GM12878 (cell line): ENCODE results near the gene KLF6. TPM values are rescaled to one million over a fixed set of nuclear protein-coding genes. Genes with fewer than 3 reads are reported as not detected.

Experiments used
- ATAC-seq: fragments of 200-7000 bp; cut with Tn5 transposase; 3 replicates; pipeline ENCODE4 v1.9.1; 2020; ENCODE audit warnings: mild to moderate bottlenecking, moderate library complexity
- BruUV-seq: library from RNA; stranded (reverse); fragments of 400-500 nt; replicated peaks from 2 replicates; lab custom pipeline; 2021; lab: Mats Ljungman, UMichigan
- CTCF ChIA-PET: fragments of 300-600 bp; sonication (Branson Sonifier 250); formaldehyde crosslinking; extraction: SDS; loops from one replicate; lab custom pipeline; 2021; ENCODE audit warnings: inconsistent platforms; lab: Yijun Ruan, JAX
- POLR2A ChIA-PET: fragments of 350-600 bp; formaldehyde crosslinking; extraction: SDS; loops from one replicate; lab custom pipeline; 2021; ENCODE audit warnings: inconsistent platforms; lab: Charles Lee
- RAD21 ChIA-PET: fragments of 300-600 bp; sonication (Branson Sonifier 250); formaldehyde crosslinking; loops from one replicate; lab custom pipeline; 2023; ENCODE audit warnings: antibody characterized with exemption; ENCODE audit not compliant: unreplicated experiment; lab: Charles Lee
- SMC1A ChIA-PET: fragments of 300-600 bp; sonication (Branson Sonifier 250); formaldehyde crosslinking; loops from one replicate; lab custom pipeline; 2023; ENCODE audit not compliant: unreplicated experiment, uncharacterized antibody; lab: Charles Lee
- DNase-seq: peaks from one replicate; pipeline ENCODE4 v3.0.0-alpha.2; 2011; ENCODE audit warnings: low read depth, low spot score
- FAIRE-seq: peaks from 3 replicates; lab custom pipeline; 2011; peaks lifted over from hg19 to GRCh38; lab: Jason Lieb, UNC
- H2AFZ ChIP-seq: 2 replicates; pipeline ENCODE4 v1.6.0; 2011; ENCODE audit warnings: low read depth, low read length, control low read depth; ENCODE audit not compliant: control insufficient read depth
- H3K27ac ChIP-seq: 2 replicates; pipeline ENCODE4 v1.5.1; 2011; ENCODE audit warnings: control low read depth; ENCODE audit not compliant: control insufficient read depth, insufficient read depth
- H3K27me3 ChIP-seq, 2 experiments: replicated peaks in 1 of 2; 2 replicates each; pipeline versions ENCODE4 v1.6.0 to v1.6.1; 2011; ENCODE audit warnings: low read length in 1 of 2; ENCODE audit not compliant: control insufficient read depth in 2 of 2, insufficient read depth in 2 of 2
- H3K36me3 ChIP-seq, 2 experiments: 2 replicates each; pipeline ENCODE4 v1.5.1; 2011; ENCODE audit warnings: low read length in 1 of 2; ENCODE audit not compliant: control insufficient read depth in 2 of 2, insufficient read depth in 2 of 2
- H3K4me1 ChIP-seq: 2 replicates; pipeline ENCODE4 v1.6.1; 2011; ENCODE audit warnings: mild to moderate bottlenecking, low read length, moderate library complexity, mixed read lengths; ENCODE audit not compliant: control insufficient read depth, insufficient read depth
- H3K4me2 ChIP-seq: 2 replicates; pipeline ENCODE4 v1.6.0; 2011; ENCODE audit warnings: control low read depth; ENCODE audit not compliant: control insufficient read depth, insufficient read depth
- H3K4me3 ChIP-seq: fragments of 200-600 bp; sonication (generic); 2 replicates; pipeline ENCODE4 v1.5.1; 2016
- H3K79me2 ChIP-seq: 2 replicates; pipeline ENCODE4 v1.6.0; 2011; ENCODE audit warnings: low read length; ENCODE audit not compliant: control insufficient read depth, insufficient read depth
- H3K9ac ChIP-seq: 2 replicates; pipeline ENCODE4 v1.8.0; 2011; ENCODE audit warnings: low read length, control low read depth, mixed read lengths; ENCODE audit not compliant: control insufficient read depth, insufficient read depth
- H3K9me3 ChIP-seq: replicated peaks from 3 replicates; pipeline ENCODE4 v1.5.1; 2011; ENCODE audit warnings: mild to moderate bottlenecking, low read length; ENCODE audit not compliant: control insufficient read depth, insufficient read depth
- H4K20me1 ChIP-seq: 2 replicates; pipeline ENCODE4 v1.6.0; 2011; ENCODE audit not compliant: control insufficient read depth, insufficient read depth
- WGBS: methylation state at CpG from one replicate; pipeline ENCODE4 v1.1.6; 2016; ENCODE audit warnings: low lambda C conversion rate; ENCODE audit not compliant: insufficient replicate concordance, insufficient coverage; ENCODE audit errors: missing lambda C conversion rate; 5-methylcytosine and 5-hydroxymethylcytosine counted together
- in situ Hi-C: fragments of 300-500 bp; cut with MboI; formaldehyde crosslinking; loops from 9 replicates; pipeline ENCODE4 v1.14.3; 2018; ENCODE audit warnings: mixed read lengths
- intact Hi-C: fragments of 100-400 bp; cut with micrococcal nuclease; formaldehyde crosslinking; loops from one replicate; pipeline ENCODE4 v1.14.2; 2022; ENCODE audit not compliant: unreplicated experiment
- polyA plus RNA-seq, 11 experiments: library from polyadenylated mRNA; depleted of rRNA in 4 of 11; unstranded in 6 of 11; stranded (reverse) in 5 of 11; fragments of >200 nt; fragmentation: Nextera tagmentation in 4 of 11; fragmentation: Illumina TruSeq in 1 of 11; extraction: Ambion mirVana in 4 of 11; extraction: Trizol in 1 of 11; gene quantifications; 1 replicate in 1 of 11; 2 replicates in 10 of 11; pipeline versions ENCODE4 v1.2.1 to v1.2.3, GENCODE V29; 2011 to 2016; ENCODE audit warnings: inconsistent platforms in 2 of 11, missing spikeins in 2 of 11, low read depth in 1 of 11
- total RNA-seq, 4 experiments: library from RNA; depleted of rRNA in 3 of 4; stranded (reverse); fragments of >200 nt in 3 of 4; fragmentation: Illumina TruSeq in 1 of 4; extraction: Trizol in 1 of 4; gene quantifications; 2 replicates each; pipeline versions ENCODE4 v1.2.1 to v1.2.3, GENCODE V29; 2013 to 2021
- TF ChIP-seq, protein P1 (sequence below): fragments of 450-650 bp; formaldehyde crosslinking; IDR thresholded peaks from 2 replicates; pipeline ENCODE4 v1.5.0; 2022; ENCODE audit warnings: mild to moderate bottlenecking, missing genetic modification characterization

The KLF6 gene
- total and polyA plus RNA-seq, 10 of the 15 experiments (the other 5 are each of a cell fraction or from before 2014, with no cell fraction given), result 7.4 to 54.1 (median 23.5) TPM

GRCh38 chr10:3770611-3771110 is 14.3 kb downstream of the KLF6 start:
- intact Hi-C loops, result no loop called here
- POLR2A ChIA-PET, result interaction anchor here (0.7 kb wide), 1 partner anchor 17 kb away, joined by 7 read pairs; no protein-coding TSS in a partner anchor

More at GRCh38 chr10:3770611-3771110, 14.3 kb downstream of the KLF6 start:
- no peaks in the 10 kb centered on the region for H4K20me1 ChIP-seq
- no peak overlapping the region for H3K27ac ChIP-seq
- no peaks in the 10 kb centered on the region for H3K9me3 ChIP-seq
- no peaks in the 10 kb centered on the region for H3K27me3 ChIP-seq
- BruUV-seq, result no TSS peak
- RAD21 ChIA-PET, result no interaction called here
- CTCF ChIA-PET, result interaction anchor here (0.7 to 1.4 kb wide), 3 partner anchors 16 to 1158 kb away, joined by 3 to 7 read pairs (median 3); no protein-coding TSS in a partner anchor
- in situ Hi-C loops, result no loop called here
- ATAC-seq, result no peak
- FAIRE-seq, result no peak
- no peak overlapping the region for H3K4me3 ChIP-seq
- 85% methylated on average over 8 of the region's 8 CpGs for WGBS
- no peak for DNase-seq
- no peak overlapping the region for H3K9ac ChIP-seq
- peaks cover 0 to 6% of the 10 kb centered on the region in 2 experiments; a peak in 1 of 4 replicates for H3K36me3 ChIP-seq
- H2AFZ ChIP-seq, result no peak overlapping the region
- no peak overlapping the region for H3K4me2 ChIP-seq
- peaks cover 5% of the 10 kb centered on the region for H3K4me1 ChIP-seq
- SMC1A ChIA-PET, result interaction anchor here (0.6 to 1.7 kb wide), 4 partner anchors 8 to 195 kb away, joined by 3 to 4 read pairs (median 4); no protein-coding TSS in a partner anchor
- no peaks in the 10 kb centered on the region for H3K79me2 ChIP-seq
- TF ChIP-seq, protein P1, sequence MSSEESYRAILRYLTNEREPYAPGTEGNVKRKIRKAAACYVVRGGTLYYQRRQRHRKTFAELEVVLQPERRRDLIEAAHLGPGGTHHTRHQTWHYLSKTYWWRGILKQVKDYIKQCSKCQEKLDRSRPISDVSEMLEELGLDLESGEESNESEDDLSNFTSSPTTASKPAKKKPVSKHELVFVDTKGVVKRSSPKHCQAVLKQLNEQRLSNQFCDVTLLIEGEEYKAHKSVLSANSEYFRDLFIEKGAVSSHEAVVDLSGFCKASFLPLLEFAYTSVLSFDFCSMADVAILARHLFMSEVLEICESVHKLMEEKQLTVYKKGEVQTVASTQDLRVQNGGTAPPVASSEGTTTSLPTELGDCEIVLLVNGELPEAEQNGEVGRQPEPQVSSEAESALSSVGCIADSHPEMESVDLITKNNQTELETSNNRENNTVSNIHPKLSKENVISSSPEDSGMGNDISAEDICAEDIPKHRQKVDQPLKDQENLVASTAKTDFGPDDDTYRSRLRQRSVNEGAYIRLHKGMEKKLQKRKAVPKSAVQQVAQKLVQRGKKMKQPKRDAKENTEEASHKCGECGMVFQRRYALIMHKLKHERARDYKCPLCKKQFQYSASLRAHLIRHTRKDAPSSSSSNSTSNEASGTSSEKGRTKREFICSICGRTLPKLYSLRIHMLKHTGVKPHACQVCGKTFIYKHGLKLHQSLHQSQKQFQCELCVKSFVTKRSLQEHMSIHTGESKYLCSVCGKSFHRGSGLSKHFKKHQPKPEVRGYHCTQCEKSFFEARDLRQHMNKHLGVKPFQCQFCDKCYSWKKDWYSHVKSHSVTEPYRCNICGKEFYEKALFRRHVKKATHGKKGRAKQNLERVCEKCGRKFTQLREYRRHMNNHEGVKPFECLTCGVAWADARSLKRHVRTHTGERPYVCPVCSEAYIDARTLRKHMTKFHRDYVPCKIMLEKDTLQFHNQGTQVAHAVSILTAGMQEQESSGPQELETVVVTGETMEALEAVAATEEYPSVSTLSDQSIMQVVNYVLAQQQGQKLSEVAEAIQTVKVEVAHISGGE (CRISPR knock-in tag), result no peak
